ENCODE data around the gene ASPSCR1. TPM values are rescaled to one million over a fixed set of nuclear protein-coding genes. Genes with fewer than 3 reads are reported as not detected.

ASPSCR1 gene
- total and polyA plus RNA-seq, 2 of the 4 experiments (the other 2 are of a cell fraction), result 7.2 to 17.2 TPM

- no CpG with 5 or more reads among the region's 6 CpGs for WGBS, 2 experiments (ENCODE audit: extremely low coverage in 2 of 2, insufficient read length in 1 of 2)
Measured at GRCh38 chr17:82007228-82007494, 29.7 kb downstream of the ASPSCR1 start.

More at GRCh38 chr17:82007228-82007494, 29.7 kb downstream of the ASPSCR1 start:
- Histone ChIP-seq H3K27me3 (ENCODE audit: control insufficient read depth, insufficient read depth, low read length) (no peaks in the 10 kb centered on the region), H3K36me3 (ENCODE audit: control insufficient read depth, insufficient read depth, low read length) (peaks cover 3% of the 10 kb centered on the region; the same call in 1 of the 2 replicates), H3K9ac (ENCODE audit: low read depth, low read length) (no peak overlapping the region), H3K4ac (ENCODE audit: low read depth, low read length) (peak overlapping the region; percentile 44), H3K56ac (ENCODE audit: extremely low read depth, insufficient read depth, low read length) (no peak overlapping the region), H3K9me1 (ENCODE audit: insufficient read depth, low read length) (peaks cover 18% of the 10 kb centered on the region), H4K5ac (ENCODE audit: low read depth, low read length) (no peak overlapping the region), H2BK15ac (ENCODE audit: low read depth, low read length) (no peak overlapping the region), H3K27ac (ENCODE audit: insufficient read depth, low read length) (no peak overlapping the region), H2BK20ac (ENCODE audit: low read depth, low read length) (no peak overlapping the region), H2AK5ac (ENCODE audit: low read depth, low read length) (0 out of 2 replicates have a peak overlapping the region, but pooled peaks have one; percentile 36), H4K8ac (ENCODE audit: low read depth in 2 of 2, low read length in 2 of 2) (no peak overlapping the region), H2AFZ (replicated peaks; ENCODE audit: low read length, poor library complexity) (no peak overlapping the region), H3K18ac (ENCODE audit: low read depth, low read length) (no peak overlapping the region), H2BK5ac (ENCODE audit: low read depth, low read length, poor library complexity, severe bottlenecking) (no peak overlapping the region), H4K91ac (ENCODE audit: insufficient read depth, low read depth, low read length) (no peak overlapping the region), H3K23ac (ENCODE audit: low read depth, low read length) (no peak overlapping the region), H4K20me1 (ENCODE audit: insufficient read depth, low read length) (peaks cover 3% of the 10 kb centered on the region; the same call in 1 of the 2 replicates), H3K4me1 (ENCODE audit: control insufficient read depth, insufficient read depth, low read length) (peaks cover 27% of the 10 kb centered on the region), H3K79me1 (ENCODE audit: low read depth in 1 of 2, low read length in 2 of 2) (peaks cover 11 to 32% of the 10 kb centered on the region in 2 experiments; a peak in 3 of 4 replicates), H3K9me3 (ENCODE audit: control insufficient read depth, insufficient read depth, low read length) (no peaks in the 10 kb centered on the region), H3K4me2 (ENCODE audit: low read depth, low read length) (no peak overlapping the region), H3K14ac (replicated peaks; ENCODE audit: low read depth, low read length) (0 out of 2 replicates have a peak overlapping the region, but pooled peaks have one; percentile 39), H2BK120ac (ENCODE audit: low read depth, low read length) (no peak overlapping the region), H3K4me3 (ENCODE audit: insufficient read depth, low read depth, low read length) (no peak overlapping the region), H2AK9ac (replicated peaks; ENCODE audit: low read depth, low read length, poor library complexity) (peak overlapping the region; percentile 95)
- ChIA-PET POLR2A (ENCODE audit: unreplicated experiment) (no interaction called here), CTCF (no interaction called here)
- ATAC-seq (ENCODE audit: low read depth) (no peak), DNase-seq (no peak)
- no TSS peak for BruUV-seq (replicated peaks)
- dilution Hi-C loops (cut with HindIII; ENCODE audit: low sequenced_read_pairs, unreplicated experiment), result no loop called here
- no peak for TF ChIP-seq ELK1 (IDR thresholded peaks at IDR 0.05; ENCODE audit: borderline replicate concordance, low read depth, low read length)
- TF ChIP-seq USF2 (IDR thresholded peaks at IDR 0.05; ENCODE audit: low read depth, low read length), result no peak
- no peak for TF ChIP-seq RFX5 (IDR thresholded peaks at IDR 0.05; ENCODE audit: low read depth, low read length)
- no peak for TF ChIP-seq CTCF (conservative IDR thresholded peaks at IDR 0.05; ENCODE audit: low read depth, low read length)
- no peak for TF ChIP-seq NFE2L2 (IDR thresholded peaks at IDR 0.05; ENCODE audit: low read depth, low read length)
- no peak for TF ChIP-seq POLR2A (IDR thresholded peaks at IDR 0.05; ENCODE audit: low read depth, low read length)
- no peak for TF ChIP-seq CEBPB (IDR thresholded peaks at IDR 0.05; ENCODE audit: low read depth, low read length)
- no peak for TF ChIP-seq CHD1 (IDR thresholded peaks at IDR 0.05; ENCODE audit: low read depth, low read length)
- in situ Hi-C loops (cut with MboI; ENCODE audit: low sequenced_read_pairs), result no loop called here
- intact Hi-C loops (cut with micrococcal nuclease), result no loop called here
